Measurements from ENCODE around the gene MYH16. TPM values are rescaled to one million over a fixed set of nuclear protein-coding genes. Genes with fewer than 3 reads are reported as not detected.

MYH16 gene
- total RNA-seq, 1 experiment from 2014 or later: 2.8 TPM

DNA sequence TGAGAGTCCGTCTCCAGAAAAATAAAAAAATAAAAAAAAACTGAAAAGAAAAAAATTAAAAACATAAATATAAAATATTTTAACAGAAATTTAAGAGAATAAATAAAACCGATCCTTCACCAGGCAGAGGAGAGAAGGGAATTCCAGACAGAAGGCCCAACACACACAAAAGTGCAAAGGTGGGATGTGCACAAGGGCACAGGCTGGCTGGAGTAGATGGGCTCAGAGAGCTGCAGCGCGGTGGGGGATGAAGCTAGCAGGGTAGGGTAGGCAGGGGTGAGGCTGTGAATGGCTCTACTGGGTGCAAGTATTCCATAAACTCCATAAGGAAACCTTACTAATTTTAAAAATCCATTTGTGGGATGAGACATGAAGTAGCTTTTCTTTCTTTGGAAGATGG lies 37.4 kb downstream of the MYH16 start:
- BruUV-seq (replicated peaks): no TSS peak
- no peak for DNase-seq
- ATAC-seq: no peak
- no peaks in the 10 kb centered on the region for H4K20me1 ChIP-seq (ENCODE audit: low read length)
- H3K9me2 ChIP-seq (replicated peaks; ENCODE audit: low read length): no peaks in the 10 kb centered on the region
- H3K36me3 ChIP-seq (ENCODE audit: low read depth, low read length): no peaks in the 10 kb centered on the region
- ChIA-PET CTCF (no interaction called here), POLR2A (ENCODE audit: unreplicated experiment) (no interaction called here)
- H3F3A ChIP-seq (ENCODE audit: low read length, unreplicated experiment): no peaks in the 10 kb centered on the region
- no peak overlapping the region for H3K27ac ChIP-seq (ENCODE audit: low read length)
- H3K27me3 ChIP-seq (ENCODE audit: low read length): no peaks in the 10 kb centered on the region
- intact Hi-C loops (cut with micrococcal nuclease): loop anchor here (5.0 kb wide), 2 partner anchors 98 to 168 kb away; partner anchors contain the start of gene SMURF1
- TF ChIP-seq EZH2phosphoT487 (IDR thresholded peaks at IDR 0.05; ENCODE audit: borderline replicate concordance, low read length) (no peak), EZH2 (IDR thresholded peaks at IDR 0.05; ENCODE audit: low read length, unreplicated experiment) (no peak)
- TF ChIP-seq, protein P1, sequence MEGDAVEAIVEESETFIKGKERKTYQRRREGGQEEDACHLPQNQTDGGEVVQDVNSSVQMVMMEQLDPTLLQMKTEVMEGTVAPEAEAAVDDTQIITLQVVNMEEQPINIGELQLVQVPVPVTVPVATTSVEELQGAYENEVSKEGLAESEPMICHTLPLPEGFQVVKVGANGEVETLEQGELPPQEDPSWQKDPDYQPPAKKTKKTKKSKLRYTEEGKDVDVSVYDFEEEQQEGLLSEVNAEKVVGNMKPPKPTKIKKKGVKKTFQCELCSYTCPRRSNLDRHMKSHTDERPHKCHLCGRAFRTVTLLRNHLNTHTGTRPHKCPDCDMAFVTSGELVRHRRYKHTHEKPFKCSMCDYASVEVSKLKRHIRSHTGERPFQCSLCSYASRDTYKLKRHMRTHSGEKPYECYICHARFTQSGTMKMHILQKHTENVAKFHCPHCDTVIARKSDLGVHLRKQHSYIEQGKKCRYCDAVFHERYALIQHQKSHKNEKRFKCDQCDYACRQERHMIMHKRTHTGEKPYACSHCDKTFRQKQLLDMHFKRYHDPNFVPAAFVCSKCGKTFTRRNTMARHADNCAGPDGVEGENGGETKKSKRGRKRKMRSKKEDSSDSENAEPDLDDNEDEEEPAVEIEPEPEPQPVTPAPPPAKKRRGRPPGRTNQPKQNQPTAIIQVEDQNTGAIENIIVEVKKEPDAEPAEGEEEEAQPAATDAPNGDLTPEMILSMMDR (conservative IDR thresholded peaks at IDR 0.05; ENCODE audit: low read depth, low read length): no peak
- H2AFZ ChIP-seq (ENCODE audit: low read length): no peak overlapping the region
- H3K9ac ChIP-seq (ENCODE audit: low read length): no peak overlapping the region
- peaks cover 22% of the 10 kb centered on the region; the same call in 1 of the 2 replicates for H3K4me1 ChIP-seq (ENCODE audit: insufficient read depth, low read length)
- no peak overlapping the region for H3K4me3 ChIP-seq (ENCODE audit: low read length)
- H3K79me2 ChIP-seq (ENCODE audit: low read length): no peaks in the 10 kb centered on the region
- no peaks in the 10 kb centered on the region for H3K9me3 ChIP-seq (ENCODE audit: low read length)
- H3K4me2 ChIP-seq (ENCODE audit: low read length): no peak overlapping the region

DNA sequence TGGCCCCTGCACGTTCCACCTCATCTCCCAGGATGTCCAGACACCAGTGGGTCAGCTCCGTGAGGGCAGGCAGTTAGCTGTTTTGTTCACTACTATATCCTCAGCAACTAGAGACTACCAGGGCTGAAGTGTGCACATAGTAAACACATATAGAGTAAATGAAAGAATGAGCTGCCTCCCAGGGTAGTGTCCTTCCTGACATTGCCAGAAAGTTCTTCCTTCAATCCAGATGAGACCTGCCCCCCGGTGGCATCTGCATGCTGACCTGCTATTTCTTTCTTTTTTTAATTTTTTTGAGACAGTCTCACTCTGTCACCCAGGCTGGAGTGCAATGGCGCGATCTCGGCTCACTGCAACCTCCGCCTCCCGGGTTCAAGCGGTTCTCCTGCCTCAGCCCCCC lies 39.1 kb downstream of the MYH16 start:
- Histone ChIP-seq H3K27ac (ENCODE audit: low read length) (no peak overlapping the region), H3K36me3 (ENCODE audit: low read depth, low read length) (no peaks in the 10 kb centered on the region), H3K27me3 (ENCODE audit: low read length) (no peaks in the 10 kb centered on the region), H2AFZ (ENCODE audit: low read length) (no peak overlapping the region), H3K9me2 (replicated peaks; ENCODE audit: low read length) (no peaks in the 10 kb centered on the region), H3K4me2 (ENCODE audit: low read length) (no peak overlapping the region), H3K79me2 (ENCODE audit: low read length) (no peaks in the 10 kb centered on the region), H3K4me1 (ENCODE audit: insufficient read depth, low read length) (peaks cover 22% of the 10 kb centered on the region; the same call in 1 of the 2 replicates), H4K20me1 (ENCODE audit: low read length) (no peaks in the 10 kb centered on the region), H3K9me3 (ENCODE audit: low read length) (no peaks in the 10 kb centered on the region), H3F3A (ENCODE audit: low read length, unreplicated experiment) (no peaks in the 10 kb centered on the region), H3K9ac (ENCODE audit: low read length) (no peak overlapping the region), H3K4me3 (ENCODE audit: low read length) (no peak overlapping the region)
- ATAC-seq (peak; percentile 27; the same call in 1 of the 2 replicates), DNase-seq (peak; percentile 23)
- ChIA-PET POLR2A (ENCODE audit: unreplicated experiment) (no interaction called here), CTCF (interaction anchor here (0.5 to 1.6 kb wide), 3 partner anchors 37 to 169 kb away, joined by 5 to 9 read pairs (median 5); no protein-coding TSS in a partner anchor)
- TF ChIP-seq EZH2phosphoT487 (IDR thresholded peaks at IDR 0.05; ENCODE audit: borderline replicate concordance, low read length) (no peak), EZH2 (IDR thresholded peaks at IDR 0.05; ENCODE audit: low read length, unreplicated experiment) (no peak)
- TF ChIP-seq, protein P1 (conservative IDR thresholded peaks at IDR 0.05; ENCODE audit: low read depth, low read length): peak; percentile 44
- intact Hi-C loops (cut with micrococcal nuclease): loop anchor here (2.0 to 5.0 kb wide), 3 partner anchors 99 to 209 kb away; partner anchors contain the start of gene SMURF1
- BruUV-seq (replicated peaks): no TSS peak
